GM18498 (cell line): ENCODE results near the gene RNF135.
"Not testable (repeated sequence)": the region's sequence is repeated elsewhere in the genome, so short reads cannot be mapped to it uniquely, and the experiment has no call there.

ENCODE experiments used
- ATAC-seq: cut with Tn5 transposase; IDR thresholded peaks from one replicate; pipeline ENCODE4 v1.9.1; 2021; ENCODE audit warnings: mild to moderate bottlenecking, moderate library complexity; ENCODE audit not compliant: unreplicated experiment

RNF135 gene

GRCh38 chr17:30970831-30971567 is at the start of gene RNF135:
Gene RNF135, plus strand, starts transcription at chr17:30971039. Its CDS starts 35 bp downstream, at chr17:30971074.
- peak; percentile 67 for ATAC-seq

- ATAC-seq: peak; percentile 54
Measured at GRCh38 chr17:30921544-30922196, 49.2 kb upstream of the RNF135 start, which contains the start of gene ADAP2. Gene ADAP2, plus strand, starts transcription at chr17:30921945. Its CDS starts 70 bp downstream, at chr17:30922015.

DNA sequence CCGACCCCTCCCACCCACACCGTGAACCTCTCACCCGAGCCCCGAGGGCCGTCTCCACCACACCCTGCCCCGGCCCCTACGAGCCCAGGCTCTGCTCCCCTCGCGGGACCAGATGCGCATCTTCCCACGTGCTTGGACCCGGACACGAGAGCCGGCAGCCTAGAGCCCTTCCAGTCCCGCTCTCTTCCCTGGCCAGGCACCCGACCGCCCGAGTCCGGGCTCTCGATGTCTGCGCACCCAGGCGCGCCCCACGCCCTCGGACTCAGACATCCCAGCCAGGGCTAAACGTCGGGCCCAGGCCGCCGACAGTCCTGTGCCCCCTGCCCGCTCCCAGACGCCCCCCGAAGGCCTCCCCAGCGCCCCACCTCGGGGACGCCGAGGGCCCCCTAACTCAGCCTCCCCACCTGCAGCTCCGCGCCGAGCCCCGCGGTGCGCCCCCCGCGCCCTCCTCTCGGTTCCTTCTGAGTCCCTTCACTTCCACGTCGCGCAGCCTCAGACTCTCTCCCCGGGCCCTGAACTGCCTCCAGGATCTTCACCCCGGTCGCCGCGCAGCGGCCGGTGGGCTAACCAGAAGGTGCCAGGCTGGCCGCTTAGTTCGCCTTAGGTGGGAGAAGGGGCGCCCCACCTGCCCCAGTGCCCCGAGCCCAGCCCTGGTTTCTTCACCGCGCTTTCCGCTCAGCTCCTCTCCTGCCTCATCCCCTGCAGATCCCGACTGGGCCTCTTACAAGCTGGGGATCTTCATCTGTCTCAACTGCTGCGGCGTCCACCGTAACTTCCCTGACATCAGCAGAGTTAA is 48.4 kb upstream of the RNF135 start:
- peak; percentile 8 for ATAC-seq

DNA sequence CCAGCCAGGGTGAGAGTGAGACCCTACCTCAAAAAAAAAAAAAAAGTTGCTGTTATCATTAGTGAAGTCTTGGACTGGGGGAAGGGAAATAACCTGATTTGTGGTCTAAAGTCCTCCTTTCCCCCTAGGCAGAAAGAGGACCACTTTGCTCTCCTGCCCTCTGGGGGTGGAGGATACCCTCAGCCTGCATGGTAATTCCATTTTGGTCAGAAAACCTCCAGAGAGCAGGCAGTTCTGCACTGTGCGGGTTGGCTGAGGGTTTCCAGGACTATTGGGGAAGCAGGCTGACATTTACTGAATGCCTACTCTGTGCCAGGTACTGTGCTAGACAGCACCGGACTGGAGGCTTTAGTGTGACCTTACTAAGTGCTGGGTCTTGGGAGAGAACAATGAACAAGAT is 46.5 kb upstream of the RNF135 start:
- ATAC-seq: no peak

DNA sequence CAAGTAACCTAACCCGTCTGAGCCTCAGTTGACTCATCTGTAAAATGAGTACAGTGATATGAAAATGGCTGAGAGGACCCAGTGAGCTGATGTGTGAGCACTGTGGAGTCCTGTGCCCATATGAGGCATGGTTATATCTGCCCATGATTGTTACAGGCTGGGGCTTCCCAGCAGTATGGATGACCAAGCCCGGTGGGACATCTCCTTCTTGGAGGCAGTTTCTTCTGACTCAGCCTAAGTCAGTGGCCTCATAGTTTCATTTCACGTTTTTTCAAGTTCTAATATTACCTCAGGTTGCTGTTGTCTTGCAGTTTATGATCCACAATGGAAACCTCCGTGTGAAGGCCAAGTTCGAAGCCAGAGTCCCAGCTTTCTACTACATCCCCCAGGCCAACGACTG is 44.3 kb upstream of the RNF135 start:
- no peak for ATAC-seq

DNA sequence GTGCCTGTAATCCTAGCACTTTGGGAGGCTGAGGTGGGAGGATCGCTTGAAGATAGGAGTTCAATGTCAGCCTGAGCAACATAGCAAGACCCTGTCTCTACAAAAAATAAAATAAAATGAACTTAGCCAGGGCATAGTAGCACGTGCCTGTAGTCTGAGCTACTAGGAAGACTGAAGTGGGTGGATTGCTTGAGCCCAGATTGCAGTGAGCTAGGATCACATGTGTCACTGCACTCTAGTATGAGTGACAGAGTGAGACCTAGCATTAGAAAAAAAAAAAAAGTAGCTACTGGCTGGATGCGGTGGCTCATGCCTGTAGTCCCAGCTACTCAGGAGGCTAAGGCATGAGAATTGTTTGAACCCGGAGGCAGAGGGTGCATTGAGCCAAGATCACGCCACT is 43.1 kb upstream of the RNF135 start:
- ATAC-seq: no peak

GRCh38 chr17:30928584-30928983 is 42.3 kb upstream of the RNF135 start:
- no peak for ATAC-seq

GRCh38 chr17:30929081-30929633 is 41.7 kb upstream of the RNF135 start:
- ATAC-seq: no peak

GRCh38 chr17:30929861-30930260 is 41.0 kb upstream of the RNF135 start:
- ATAC-seq: not testable (repeated sequence)

- ATAC-seq: no peak
Measured at GRCh38 chr17:30930495-30930894, 40.3 kb upstream of the RNF135 start.

GRCh38 chr17:30931582-30931981 is 39.3 kb upstream of the RNF135 start:
- ATAC-seq: not testable (repeated sequence)

- ATAC-seq: no peak
Measured at GRCh38 chr17:30933966-30934365, 36.9 kb upstream of the RNF135 start.

DNA sequence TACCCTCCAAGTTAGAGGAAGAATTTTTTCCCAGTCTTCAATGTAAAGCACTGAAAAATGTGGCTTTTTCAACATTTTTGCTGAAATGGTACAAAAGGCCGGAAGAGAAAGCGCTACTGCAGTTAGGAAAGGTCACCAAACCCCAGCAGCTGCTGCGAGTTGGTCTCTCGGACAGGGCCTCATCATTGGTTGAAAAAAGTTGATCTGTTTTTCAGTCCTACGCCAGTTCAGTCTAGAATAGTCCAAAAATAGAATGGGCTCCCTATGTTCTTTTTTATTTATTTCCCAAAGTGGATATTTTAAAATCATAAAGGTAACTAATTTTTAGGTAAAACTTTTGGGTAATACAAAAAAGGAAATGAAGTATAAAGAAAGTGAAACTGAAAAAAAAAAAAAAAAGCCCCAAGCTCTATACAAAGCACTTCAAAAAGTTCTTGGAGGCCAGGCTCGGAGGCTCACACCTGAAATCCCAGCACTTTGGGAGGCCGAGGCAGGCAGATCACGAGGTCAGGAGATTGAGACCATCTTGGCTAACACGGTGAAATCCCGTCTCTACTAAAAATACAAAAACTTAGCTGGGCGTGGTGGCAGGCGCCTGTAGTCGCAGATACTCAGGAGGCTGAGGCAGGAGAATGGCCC is 31.7 kb upstream of the RNF135 start:
- no peak for ATAC-seq

- ATAC-seq: no peak
Measured at GRCh38 chr17:30942308-30943079, 28.3 kb upstream of the RNF135 start.

- no peak for ATAC-seq
Measured at GRCh38 chr17:30947796-30948195, 23.0 kb upstream of the RNF135 start.

GRCh38 chr17:30950189-30950588 is 20.6 kb upstream of the RNF135 start:
- no peak for ATAC-seq

DNA sequence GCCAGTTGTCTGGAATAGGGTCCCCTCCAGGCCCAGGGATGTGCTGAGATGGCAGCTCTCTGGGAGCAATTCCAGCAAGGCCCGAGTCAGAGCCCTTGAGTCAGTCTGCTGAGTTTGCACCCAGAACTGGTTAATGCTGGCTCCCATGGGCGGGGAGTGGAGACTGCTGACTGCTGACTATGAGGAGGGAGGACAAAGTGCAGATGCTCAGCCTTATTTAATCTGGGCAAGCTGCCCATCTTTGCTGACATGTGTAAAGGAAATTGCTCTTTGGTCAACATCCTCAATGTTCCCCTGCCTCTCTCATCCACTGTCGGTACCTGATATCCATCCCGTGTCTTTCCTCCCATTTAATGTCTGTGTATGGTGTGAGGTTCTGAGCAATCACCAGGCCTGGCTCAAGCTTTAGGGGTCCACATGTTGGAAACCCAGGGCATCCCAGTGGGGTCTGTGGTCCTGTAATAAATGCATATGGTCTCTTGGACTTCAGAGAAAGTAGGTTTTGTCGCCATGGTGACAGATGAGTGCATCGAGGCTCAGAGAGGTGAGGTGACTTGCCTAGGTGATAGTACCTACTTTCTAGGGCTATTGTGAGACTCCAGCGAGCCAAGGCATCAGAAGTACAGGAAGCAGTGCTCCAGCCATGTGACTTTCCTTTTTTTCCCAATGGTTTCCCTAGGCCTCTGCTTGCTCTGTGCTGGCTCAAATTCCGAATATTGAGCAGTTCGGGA is 20.0 kb upstream of the RNF135 start:
- ATAC-seq: no peak

DNA sequence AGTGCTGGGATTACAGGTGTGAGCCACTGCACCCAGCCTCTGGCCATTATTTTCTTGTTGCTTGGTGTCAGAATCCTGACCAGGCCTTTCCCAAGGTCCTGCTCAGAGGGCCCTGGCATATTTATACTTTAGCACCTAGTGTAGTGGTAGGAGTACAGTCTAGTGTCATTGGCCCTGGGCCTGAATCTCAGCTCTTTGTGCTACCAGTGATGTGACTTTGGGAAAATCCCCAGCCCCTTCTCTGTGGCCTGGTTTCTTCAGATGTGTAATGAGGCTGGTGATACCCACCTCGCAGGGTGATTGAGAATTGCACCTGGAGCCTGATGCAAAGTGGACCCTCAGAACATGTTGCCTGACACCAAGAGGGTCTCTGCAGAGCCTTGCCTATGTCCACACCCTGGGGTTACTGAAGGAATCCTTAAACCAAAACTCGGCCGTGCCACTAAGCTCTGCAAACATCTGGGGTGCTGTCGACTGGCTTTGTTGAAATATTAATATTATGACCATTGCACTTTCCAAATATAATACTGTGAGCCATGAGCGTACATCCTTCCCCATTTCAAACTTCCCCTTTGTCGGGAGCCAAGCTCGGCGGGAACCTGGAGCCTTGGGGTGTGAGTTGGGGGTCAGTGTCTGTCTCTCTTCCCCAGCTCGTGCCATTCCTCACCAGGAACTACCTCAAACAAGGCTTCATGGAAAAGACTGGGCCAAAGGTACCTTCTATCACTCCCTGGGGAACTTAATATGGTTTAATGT is 18.0 kb upstream of the RNF135 start:
- ATAC-seq: no peak
